ENCODE data around the gene C9orf50. TPM values are rescaled to one million over a fixed set of nuclear protein-coding genes. Genes with fewer than 3 reads are reported as not detected.

Gene C9orf50
- under 1 TPM in 2 of 4 donors, not detected in 2; 0.09 to 0.27 TPM for polyA plus RNA-seq
- long read RNA-seq, donor 1, partial matches to known transcripts: 32 of 86 reads
- long read RNA-seq, donor 1, other reads (novel, unspliced or antisense): 54 of 86 reads
- long read RNA-seq, donor 2: 0 reads
- long read RNA-seq, donor 3: 0 reads
- long read RNA-seq, donor 4: 0 reads
- long read RNA-seq, donor 5: 0 reads
- long read RNA-seq, donor 6: 0 reads
- long read RNA-seq, donor 7: 0 reads
- long read RNA-seq, donor 8: 0 reads
- long read RNA-seq, donor 9: 0 reads
- long read RNA-seq, donor 10, partial matches to known transcripts: 6 of 19 reads
- long read RNA-seq, donor 10, other reads (novel, unspliced or antisense): 13 of 19 reads

DNA sequence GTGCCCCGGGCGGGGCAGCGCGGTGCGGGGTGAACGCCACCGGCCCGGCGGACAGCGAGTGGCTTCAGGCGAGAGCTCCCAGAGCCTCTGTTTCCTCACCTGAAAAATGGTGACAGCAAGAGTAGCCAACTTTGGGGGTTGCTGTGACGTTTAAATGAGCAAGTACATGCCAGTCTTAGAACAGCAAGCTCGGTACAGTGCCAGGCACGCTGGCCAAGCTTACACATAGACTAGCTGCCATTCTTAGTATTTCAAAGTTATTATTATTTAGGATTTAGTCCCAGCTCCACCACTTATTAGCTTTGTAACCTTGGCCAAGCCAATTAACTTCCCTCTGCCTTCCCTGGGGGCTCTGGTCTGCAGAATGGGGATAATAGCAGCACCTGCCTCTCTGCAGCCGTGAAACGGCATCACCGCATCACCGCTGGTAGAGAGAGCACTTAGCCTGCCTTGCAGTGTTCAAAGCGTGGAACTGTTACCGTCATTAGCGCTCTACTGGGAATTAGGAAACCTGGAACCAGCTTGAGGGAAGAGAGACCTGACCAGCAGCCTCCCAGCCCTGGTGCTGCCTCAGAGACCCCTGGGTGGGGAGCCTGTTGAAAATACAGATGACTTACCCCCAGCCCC, at the start of gene C9orf50:
Gene C9orf50 (minus strand): TSS at position 433 of the 627 bp plus-strand sequence. CDS start 527 bp downstream, outside the sequence.
- no peaks in the 10 kb centered on the region for H3K36me3 ChIP-seq (ENCODE audit: control insufficient read depth in 3 of 3, insufficient read depth in 2 of 3, low read depth in 1 of 3, low read length in 3 of 3)
- H3K4me1 ChIP-seq (ENCODE audit: control insufficient read depth in 3 of 3, insufficient read depth in 2 of 3, low read depth in 1 of 3, low read length in 2 of 3): peaks cover 0 to 18% (median 0%) of the 10 kb centered on the region in 3 donors
- 12 to 24% (median 22%) methylated on average over 18 to 21 of the region's 21 CpGs for WGBS, 3 donors
- FAIRE-seq (no peak), DNase-seq (no peak)
- peak within 1 kb of the TSS in 1 of 3 donors; percentile 28 for H3K27ac ChIP-seq (ENCODE audit: low read depth in 1 of 3, low read length in 2 of 3)
- peak within 1 kb of the TSS in 2 of 3 donors; percentile 47 to 56 for H3K4me3 ChIP-seq (ENCODE audit: low read depth in 1 of 3, low read length in 3 of 3)
- peaks cover 0 to 15% (median 3%) of the 10 kb centered on the region in 3 donors for H3K27me3 ChIP-seq (ENCODE audit: control insufficient read depth in 3 of 3, insufficient read depth in 3 of 3, low read length in 3 of 3)
- H3K9me3 ChIP-seq (ENCODE audit: control insufficient read depth in 2 of 2, insufficient read depth in 1 of 2, low read depth in 1 of 2, low read length in 1 of 2): no peaks in the 10 kb centered on the region

DNA sequence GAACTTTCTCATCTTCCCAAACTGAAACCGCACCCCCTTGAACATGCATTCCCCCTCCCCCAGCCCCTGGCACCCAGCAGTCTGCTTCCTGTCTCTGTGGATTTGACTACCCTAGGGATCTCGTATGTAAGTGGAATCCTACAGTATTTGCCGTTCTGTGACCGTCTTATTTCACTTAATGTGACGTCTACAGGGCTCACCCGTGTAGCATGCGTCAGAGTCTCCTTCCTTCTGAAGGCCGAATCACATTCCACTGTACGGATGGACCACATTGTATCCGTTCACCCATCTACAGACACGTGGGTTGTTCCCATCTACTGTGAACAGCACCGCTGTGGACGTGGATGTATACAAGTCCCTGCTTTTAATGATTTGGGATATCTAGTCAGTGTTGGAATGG, 49.0 kb upstream of the C9orf50 start:
- WGBS, 3 donors: 84 to 86% (median 85%) methylated on average over 13 of the region's 13 CpGs
- peaks cover 0 to 5% (median 2%) of the 10 kb centered on the region in 3 donors for H3K4me1 ChIP-seq (ENCODE audit: control insufficient read depth in 3 of 3, insufficient read depth in 2 of 3, low read depth in 1 of 3, low read length in 2 of 3)
- DNase-seq: no peak
- H3K36me3 ChIP-seq (ENCODE audit: control insufficient read depth in 3 of 3, insufficient read depth in 2 of 3, low read depth in 1 of 3, low read length in 3 of 3): no peaks in the 10 kb centered on the region
- H3K9me3 ChIP-seq (ENCODE audit: control insufficient read depth in 2 of 2, insufficient read depth in 1 of 2, low read depth in 1 of 2, low read length in 1 of 2): no peaks in the 10 kb centered on the region
- no peak overlapping the region for H3K4me3 ChIP-seq (ENCODE audit: low read depth in 1 of 3, low read length in 3 of 3)
- H3K27ac ChIP-seq (ENCODE audit: low read depth in 1 of 3, low read length in 2 of 3): no peak overlapping the region
- FAIRE-seq: no peak
- H3K27me3 ChIP-seq (ENCODE audit: control insufficient read depth in 3 of 3, insufficient read depth in 3 of 3, low read length in 3 of 3): peaks cover 0 to 49% (median 2%) of the 10 kb centered on the region in 3 donors

GRCh38 chr9:129669141-129669718, 48.3 kb upstream of the C9orf50 start:
- no peak overlapping the region for H3K4me3 ChIP-seq (ENCODE audit: low read depth in 1 of 3, low read length in 3 of 3)
- no peak for DNase-seq
- WGBS, 3 donors: 42 to 58% (median 44%) methylated on average over 17 of the region's 17 CpGs
- H3K27me3 ChIP-seq (ENCODE audit: control insufficient read depth in 3 of 3, insufficient read depth in 3 of 3, low read length in 3 of 3): peaks cover 0 to 50% (median 2%) of the 10 kb centered on the region in 3 donors
- H3K36me3 ChIP-seq (ENCODE audit: control insufficient read depth in 3 of 3, insufficient read depth in 2 of 3, low read depth in 1 of 3, low read length in 3 of 3): no peaks in the 10 kb centered on the region
- no peaks in the 10 kb centered on the region for H3K9me3 ChIP-seq (ENCODE audit: control insufficient read depth in 2 of 2, insufficient read depth in 1 of 2, low read depth in 1 of 2, low read length in 1 of 2)
- H3K4me1 ChIP-seq (ENCODE audit: control insufficient read depth in 3 of 3, insufficient read depth in 2 of 3, low read depth in 1 of 3, low read length in 2 of 3): peaks cover 0 to 5% (median 2%) of the 10 kb centered on the region in 3 donors
- no peak for FAIRE-seq
- H3K27ac ChIP-seq (ENCODE audit: low read depth in 1 of 3, low read length in 2 of 3): no peak overlapping the region

DNA sequence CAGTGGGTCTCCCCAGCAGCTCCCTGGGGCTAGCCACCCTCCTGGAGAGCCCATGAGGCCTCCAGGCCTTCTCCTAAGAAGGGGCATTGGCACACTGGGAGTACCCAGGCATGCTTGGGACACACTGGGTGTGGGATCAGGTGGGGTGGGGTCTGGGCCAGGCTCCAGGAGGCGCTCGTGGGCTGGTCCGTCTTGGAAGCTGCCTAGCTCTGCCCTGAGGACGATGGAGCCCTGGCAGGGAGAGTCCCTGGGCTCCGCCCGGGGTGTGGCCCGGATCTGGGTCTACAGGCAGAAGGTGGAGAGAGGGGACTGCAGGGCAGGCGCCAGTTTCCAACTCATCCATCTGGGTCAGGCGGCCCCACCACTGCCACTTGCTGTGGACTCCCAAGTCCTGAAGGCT, 46.9 kb upstream of the C9orf50 start:
- no peak overlapping the region for H3K4me3 ChIP-seq (ENCODE audit: low read depth in 1 of 3, low read length in 3 of 3)
- WGBS, 3 donors: 36 to 72% (median 63%) methylated on average over 9 of the region's 9 CpGs
- H3K27me3 ChIP-seq (ENCODE audit: control insufficient read depth in 3 of 3, insufficient read depth in 3 of 3, low read length in 3 of 3): peaks cover 0 to 50% (median 2%) of the 10 kb centered on the region in 3 donors
- no peaks in the 10 kb centered on the region for H3K9me3 ChIP-seq (ENCODE audit: control insufficient read depth in 2 of 2, insufficient read depth in 1 of 2, low read depth in 1 of 2, low read length in 1 of 2)
- FAIRE-seq (no peak), DNase-seq (no peak)
- no peak overlapping the region for H3K27ac ChIP-seq (ENCODE audit: low read depth in 1 of 3, low read length in 2 of 3)
- H3K4me1 ChIP-seq (ENCODE audit: control insufficient read depth in 3 of 3, insufficient read depth in 2 of 3, low read depth in 1 of 3, low read length in 2 of 3): peaks cover 0 to 5% (median 2%) of the 10 kb centered on the region in 3 donors
- no peaks in the 10 kb centered on the region for H3K36me3 ChIP-seq (ENCODE audit: control insufficient read depth in 3 of 3, insufficient read depth in 2 of 3, low read depth in 1 of 3, low read length in 3 of 3)

DNA sequence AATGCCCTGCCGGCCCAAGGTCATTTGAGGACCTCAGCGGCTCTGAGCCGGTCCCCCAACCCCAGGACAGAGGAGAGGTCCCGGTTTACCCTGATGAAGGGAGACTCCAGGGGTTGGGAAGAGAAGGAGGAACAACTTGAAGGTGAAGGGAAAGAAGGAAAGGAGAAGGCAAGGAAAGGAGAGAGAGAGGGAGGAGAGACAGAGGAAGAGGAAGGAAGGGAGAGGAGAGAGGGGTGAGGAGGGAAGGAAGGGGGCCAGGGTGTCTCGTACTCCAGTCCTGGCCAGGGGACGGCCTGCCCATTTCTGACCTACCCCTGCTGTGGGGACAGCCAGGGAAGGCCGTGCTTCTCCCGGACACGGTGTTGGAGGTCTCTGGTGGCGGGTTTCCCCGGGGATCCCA, 46.5 kb upstream of the C9orf50 start:
- H3K27me3 ChIP-seq (ENCODE audit: control insufficient read depth in 3 of 3, insufficient read depth in 3 of 3, low read length in 3 of 3): peaks cover 0 to 49% (median 2%) of the 10 kb centered on the region in 3 donors

GRCh38 chr9:129666575-129666974, 45.7 kb upstream of the C9orf50 start:
- DNase-seq: no peak
- peaks cover 0 to 52% (median 2%) of the 10 kb centered on the region in 3 donors for H3K27me3 ChIP-seq (ENCODE audit: control insufficient read depth in 3 of 3, insufficient read depth in 3 of 3, low read length in 3 of 3)
- no peaks in the 10 kb centered on the region for H3K9me3 ChIP-seq (ENCODE audit: control insufficient read depth in 2 of 2, insufficient read depth in 1 of 2, low read depth in 1 of 2, low read length in 1 of 2)
- peaks cover 0 to 5% (median 2%) of the 10 kb centered on the region in 3 donors for H3K4me1 ChIP-seq (ENCODE audit: control insufficient read depth in 3 of 3, insufficient read depth in 2 of 3, low read depth in 1 of 3, low read length in 2 of 3)
- 19 to 30% (median 28%) methylated on average over 12 to 13 of the region's 13 CpGs for WGBS, 3 donors
- H3K36me3 ChIP-seq (ENCODE audit: control insufficient read depth in 3 of 3, insufficient read depth in 2 of 3, low read depth in 1 of 3, low read length in 3 of 3): no peaks in the 10 kb centered on the region
- H3K27ac ChIP-seq (ENCODE audit: low read depth in 1 of 3, low read length in 2 of 3): no peak overlapping the region
- FAIRE-seq: no peak
- no peak overlapping the region for H3K4me3 ChIP-seq (ENCODE audit: low read depth in 1 of 3, low read length in 3 of 3)

More for the DNA sequence above, 46.5 kb upstream of the C9orf50 start:
- no peak for DNase-seq
- Histone ChIP-seq H3K4me1 (ENCODE audit: control insufficient read depth in 3 of 3, insufficient read depth in 2 of 3, low read depth in 1 of 3, low read length in 2 of 3) (peaks cover 0 to 5% (median 2%) of the 10 kb centered on the region in 3 donors), H3K36me3 (ENCODE audit: control insufficient read depth in 3 of 3, insufficient read depth in 2 of 3, low read depth in 1 of 3, low read length in 3 of 3) (no peaks in the 10 kb centered on the region), H3K27ac (ENCODE audit: low read depth in 1 of 3, low read length in 2 of 3) (no peak overlapping the region), H3K4me3 (ENCODE audit: low read depth in 1 of 3, low read length in 3 of 3) (no peak overlapping the region), H3K9me3 (ENCODE audit: control insufficient read depth in 2 of 2, insufficient read depth in 1 of 2, low read depth in 1 of 2, low read length in 1 of 2) (no peaks in the 10 kb centered on the region)
- WGBS, 3 donors: 81 to 82% (median 81%) methylated on average over 11 of the region's 11 CpGs
- no peak for FAIRE-seq

GRCh38 chr9:129665814-129666520, 45.1 kb upstream of the C9orf50 start:
- FAIRE-seq (no peak), DNase-seq (peak in 1 of 2 donors; percentile 17)
- Histone ChIP-seq H3K4me1 (ENCODE audit: control insufficient read depth in 3 of 3, insufficient read depth in 2 of 3, low read depth in 1 of 3, low read length in 2 of 3) (peaks cover 0 to 5% (median 2%) of the 10 kb centered on the region in 3 donors), H3K27me3 (ENCODE audit: control insufficient read depth in 3 of 3, insufficient read depth in 3 of 3, low read length in 3 of 3) (peaks cover 0 to 54% (median 2%) of the 10 kb centered on the region in 3 donors), H3K4me3 (ENCODE audit: low read depth in 1 of 3, low read length in 3 of 3) (peak overlapping the region in 2 of 3 donors; percentile 33 to 34), H3K36me3 (ENCODE audit: control insufficient read depth in 3 of 3, insufficient read depth in 2 of 3, low read depth in 1 of 3, low read length in 3 of 3) (no peaks in the 10 kb centered on the region), H3K9me3 (ENCODE audit: control insufficient read depth in 2 of 2, insufficient read depth in 1 of 2, low read depth in 1 of 2, low read length in 1 of 2) (peaks cover 0 to under 1% of the 10 kb centered on the region in 2 donors), H3K27ac (ENCODE audit: low read depth in 1 of 3, low read length in 2 of 3) (no peak overlapping the region)
- WGBS, 3 donors: 3 to 5% (median 3%) methylated on average over 17 to 88 of the region's 88 CpGs

DNA sequence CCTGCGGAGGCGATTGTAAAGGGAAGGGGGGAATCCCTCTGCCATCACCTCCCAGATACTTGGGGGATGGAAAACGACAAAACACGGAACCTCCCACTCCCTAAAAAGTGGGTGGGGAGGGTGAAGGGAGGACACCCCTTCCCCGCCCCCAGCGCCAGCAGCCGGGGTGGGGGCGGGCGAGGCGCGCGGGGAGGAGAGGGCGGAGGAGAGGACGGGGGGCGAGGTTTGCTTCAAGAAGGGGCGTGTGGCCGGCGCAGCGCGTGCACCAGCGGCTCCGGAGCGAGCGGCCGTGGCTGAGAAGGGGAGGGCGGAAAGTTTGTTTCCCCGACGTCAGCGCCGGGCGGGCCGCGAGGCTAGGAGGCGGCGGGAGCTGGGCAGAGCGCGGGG, 44.5 kb upstream of the C9orf50 start, which contains the start of gene PRRX2:
Gene PRRX2 (plus strand): TSS at position 259 of the 387 bp plus-strand sequence. CDS start 221 bp downstream, outside the sequence.
- DNase-seq (peak in 1 of 2 donors; percentile 40), FAIRE-seq (no peak)
- Histone ChIP-seq H3K36me3 (ENCODE audit: control insufficient read depth in 3 of 3, insufficient read depth in 2 of 3, low read depth in 1 of 3, low read length in 3 of 3) (no peaks in the 10 kb centered on the region), H3K4me3 (ENCODE audit: low read depth in 1 of 3, low read length in 3 of 3) (peak within 1 kb of the TSS in 2 of 3 donors; percentile 33 to 34), H3K27ac (ENCODE audit: low read depth in 1 of 3, low read length in 2 of 3) (no peak within 1 kb of the TSS), H3K9me3 (ENCODE audit: control insufficient read depth in 2 of 2, insufficient read depth in 1 of 2, low read depth in 1 of 2, low read length in 1 of 2) (peaks cover 0 to 3% of the 10 kb centered on the region in 2 donors), H3K4me1 (ENCODE audit: control insufficient read depth in 3 of 3, insufficient read depth in 2 of 3, low read depth in 1 of 3, low read length in 2 of 3) (peaks cover 0 to 5% (median 2%) of the 10 kb centered on the region in 3 donors), H3K27me3 (ENCODE audit: control insufficient read depth in 3 of 3, insufficient read depth in 3 of 3, low read length in 3 of 3) (peaks cover 0 to 55% (median 2%) of the 10 kb centered on the region in 3 donors)
- WGBS, 3 donors: 0 to 1% (median 0%) methylated on average over 3 to 37 of the region's 37 CpGs
